KOPT-K1 (cell line): ENCODE data around the gene ZNF609.
"Not testable (repeated sequence)": the region's sequence is repeated elsewhere in the genome, so short reads cannot be mapped to it uniquely, and the experiment has no call there.

Experiments used
- H3K27ac ChIP-seq: fragments of 200-600 bp; sonication (generic); 2 replicates; pipeline ENCODE4 v1.5.1; 2016; ENCODE audit warnings: antibody characterized with exemption, mild to moderate bottlenecking, low read depth, low read length; ENCODE audit not compliant: poor library complexity, severe bottlenecking
- H3K36me3 ChIP-seq: fragments of 200-600 bp; sonication (generic); 2 replicates; pipeline ENCODE4 v1.5.1; 2017; ENCODE audit warnings: antibody characterized with exemption, mild to moderate bottlenecking, low read length, moderate library complexity; ENCODE audit not compliant: insufficient read depth
- H3K9me3 ChIP-seq: fragments of 200-600 bp; sonication (generic); 2 replicates; pipeline ENCODE4 v1.5.1; 2017; ENCODE audit warnings: antibody characterized with exemption, low read length, mild to moderate bottlenecking; ENCODE audit not compliant: insufficient read depth, poor library complexity, severe bottlenecking

ZNF609 gene

GRCh38 chr15:64636556-64636955 is 176.2 kb downstream of the ZNF609 start:
- Histone ChIP-seq H3K9me3 (peaks cover 10% of the 10 kb centered on the region), H3K36me3 (peaks cover 7% of the 10 kb centered on the region), H3K27ac (no peak overlapping the region)

- Histone ChIP-seq H3K9me3 (peaks cover 10% of the 10 kb centered on the region), H3K36me3 (peaks cover 7% of the 10 kb centered on the region), H3K27ac (no peak overlapping the region)
Measured at GRCh38 chr15:64637412-64637811, 177.0 kb downstream of the ZNF609 start.

- H3K36me3 ChIP-seq, H3K9me3 ChIP-seq, H3K27ac ChIP-seq: not testable (repeated sequence)
Measured at GRCh38 chr15:64639744-64640143, 179.4 kb downstream of the ZNF609 start.

GRCh38 chr15:64640146-64640871 is 179.9 kb downstream of the ZNF609 start:
- no peak overlapping the region for H3K27ac ChIP-seq
- peaks cover 7% of the 10 kb centered on the region for H3K36me3 ChIP-seq
- peaks cover 10% of the 10 kb centered on the region for H3K9me3 ChIP-seq

- no peak overlapping the region for H3K27ac ChIP-seq
- H3K9me3 ChIP-seq = no peaks in the 10 kb centered on the region
- H3K36me3 ChIP-seq = no peaks in the 10 kb centered on the region
Measured at GRCh38 chr15:64642875-64643274, 182.5 kb downstream of the ZNF609 start.

GRCh38 chr15:64643685-64644084 is 183.3 kb downstream of the ZNF609 start:
- H3K36me3 ChIP-seq = no peaks in the 10 kb centered on the region
- H3K27ac ChIP-seq = no peak overlapping the region
- no peaks in the 10 kb centered on the region for H3K9me3 ChIP-seq

- H3K36me3 ChIP-seq, H3K27ac ChIP-seq, H3K9me3 ChIP-seq: not testable (repeated sequence)
Measured at GRCh38 chr15:64644811-64645210, 184.4 kb downstream of the ZNF609 start.

GRCh38 chr15:64645995-64646394 is 185.6 kb downstream of the ZNF609 start:
- H3K9me3 ChIP-seq = no peaks in the 10 kb centered on the region
- no peaks in the 10 kb centered on the region for H3K36me3 ChIP-seq
- no peak overlapping the region for H3K27ac ChIP-seq

- Histone ChIP-seq H3K9me3 (no peaks in the 10 kb centered on the region), H3K27ac (no peak overlapping the region), H3K36me3 (no peaks in the 10 kb centered on the region)
Measured at GRCh38 chr15:64647367-64647766, 187.0 kb downstream of the ZNF609 start.

GRCh38 chr15:64650552-64650951 is 190.2 kb downstream of the ZNF609 start:
- Histone ChIP-seq H3K9me3 (no peaks in the 10 kb centered on the region), H3K27ac (no peak overlapping the region), H3K36me3 (no peaks in the 10 kb centered on the region)

GRCh38 chr15:64651601-64652191 is 191.3 kb downstream of the ZNF609 start:
- no peaks in the 10 kb centered on the region for H3K9me3 ChIP-seq
- H3K27ac ChIP-seq = no peak overlapping the region
- no peaks in the 10 kb centered on the region for H3K36me3 ChIP-seq

- no peaks in the 10 kb centered on the region for H3K36me3 ChIP-seq
- no peak overlapping the region for H3K27ac ChIP-seq
- H3K9me3 ChIP-seq = no peaks in the 10 kb centered on the region
Measured at GRCh38 chr15:64653757-64654156, 193.4 kb downstream of the ZNF609 start.

GRCh38 chr15:64656508-64656907 is 196.1 kb downstream of the ZNF609 start:
- Histone ChIP-seq H3K36me3 (0 out of 2 replicates have a peak, but pooled peaks cover 3% of the 10 kb centered on the region), H3K27ac (no peak overlapping the region), H3K9me3 (no peaks in the 10 kb centered on the region)

GRCh38 chr15:64665179-64665578 is 204.8 kb downstream of the ZNF609 start:
- no peaks in the 10 kb centered on the region for H3K9me3 ChIP-seq
- H3K27ac ChIP-seq = no peak overlapping the region
- no peaks in the 10 kb centered on the region; the same call in 1 of the 2 replicates for H3K36me3 ChIP-seq

GRCh38 chr15:64667736-64668161 is 207.4 kb downstream of the ZNF609 start:
- Histone ChIP-seq H3K36me3 (peaks cover 3% of the 10 kb centered on the region; the same call in 1 of the 2 replicates), H3K27ac (no peak overlapping the region), H3K9me3 (no peaks in the 10 kb centered on the region)

GRCh38 chr15:64673866-64674265 is 213.5 kb downstream of the ZNF609 start:
- Histone ChIP-seq H3K27ac (no peak overlapping the region), H3K9me3 (no peaks in the 10 kb centered on the region), H3K36me3 (peaks cover 58% of the 10 kb centered on the region)
